Measurements from ENCODE around the gene CLDN1. TPM values are rescaled to one million over a fixed set of nuclear protein-coding genes. Genes with fewer than 3 reads are reported as not detected.

CLDN1 gene
- total and polyA plus RNA-seq, 2 of the 13 experiments (the other 11 are each of a cell fraction or from before 2014, with no cell fraction given): 42.7 to 51.6 TPM

DNA sequence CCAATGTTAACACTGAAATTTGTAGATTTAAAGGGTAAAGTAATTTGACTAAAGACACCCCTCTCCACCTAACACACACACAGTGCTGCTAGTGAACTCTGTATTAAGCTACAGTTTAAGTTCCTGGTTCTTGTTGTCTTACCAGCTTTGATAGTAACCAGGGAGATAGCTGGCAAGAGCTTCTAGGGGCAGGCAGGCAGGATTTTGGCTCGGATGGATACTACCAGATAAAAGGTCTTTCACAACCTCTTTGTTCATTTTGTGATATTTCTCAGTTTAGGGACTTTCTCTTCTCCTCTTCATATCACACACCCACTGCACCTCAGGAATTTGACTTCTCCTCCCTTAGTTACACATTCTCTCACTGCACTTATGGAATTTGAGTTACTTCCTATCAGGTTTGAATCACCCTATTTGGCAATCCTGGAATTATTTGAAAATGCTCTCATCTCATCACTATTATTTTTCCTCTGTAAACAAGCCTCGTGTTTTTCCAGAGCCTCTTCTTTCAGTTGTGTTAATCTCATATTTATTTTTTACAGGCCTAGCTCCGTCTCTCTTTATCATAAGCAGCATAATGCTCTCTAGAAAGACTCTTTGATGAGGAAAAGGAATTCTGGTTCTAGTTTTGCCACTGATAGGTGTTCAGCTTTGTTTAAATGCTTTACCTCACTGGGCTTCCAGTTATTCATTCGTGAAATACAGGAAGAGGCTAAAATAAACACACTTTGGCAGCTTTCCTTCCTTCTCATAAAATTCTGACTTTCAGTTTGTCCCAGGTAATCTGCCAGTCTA, 23.0 kb upstream of the CLDN1 start (continued):
- no peak for TF ChIP-seq PAX8 (CRISPR knock-in tag; IDR thresholded peaks at IDR 0.05; ENCODE audit: borderline replicate concordance)
- TF ChIP-seq, protein P1, sequence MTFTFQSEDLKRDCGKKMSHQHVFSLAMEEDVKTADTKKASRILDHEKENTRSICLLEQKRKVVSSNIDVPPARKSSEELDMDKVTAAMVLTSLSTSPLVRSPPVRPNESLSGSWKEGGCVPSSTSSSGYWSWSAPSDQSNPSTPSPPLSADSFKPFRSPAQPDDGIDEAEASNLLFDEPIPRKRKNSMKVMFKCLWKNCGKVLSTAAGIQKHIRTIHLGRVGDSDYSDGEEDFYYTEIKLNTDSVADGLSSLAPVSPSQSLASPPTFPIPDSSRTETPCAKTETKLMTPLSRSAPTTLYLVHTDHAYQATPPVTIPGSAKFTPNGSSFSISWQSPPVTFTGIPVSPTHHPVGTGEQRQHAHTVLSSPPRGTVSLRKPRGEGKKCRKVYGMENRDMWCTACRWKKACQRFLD (CRISPR knock-in tag; IDR thresholded peaks at IDR 0.05; ENCODE audit: borderline replicate concordance): no peak
- TF ChIP-seq, protein P2, sequence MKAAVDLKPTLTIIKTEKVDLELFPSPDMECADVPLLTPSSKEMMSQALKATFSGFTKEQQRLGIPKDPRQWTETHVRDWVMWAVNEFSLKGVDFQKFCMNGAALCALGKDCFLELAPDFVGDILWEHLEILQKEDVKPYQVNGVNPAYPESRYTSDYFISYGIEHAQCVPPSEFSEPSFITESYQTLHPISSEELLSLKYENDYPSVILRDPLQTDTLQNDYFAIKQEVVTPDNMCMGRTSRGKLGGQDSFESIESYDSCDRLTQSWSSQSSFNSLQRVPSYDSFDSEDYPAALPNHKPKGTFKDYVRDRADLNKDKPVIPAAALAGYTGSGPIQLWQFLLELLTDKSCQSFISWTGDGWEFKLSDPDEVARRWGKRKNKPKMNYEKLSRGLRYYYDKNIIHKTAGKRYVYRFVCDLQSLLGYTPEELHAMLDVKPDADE (CRISPR knock-in tag; IDR thresholded peaks at IDR 0.05): no peak
- no peak for TF ChIP-seq ARNT2 (CRISPR knock-in tag; IDR thresholded peaks at IDR 0.05; ENCODE audit: low read depth)
- TF ChIP-seq, protein P3, sequence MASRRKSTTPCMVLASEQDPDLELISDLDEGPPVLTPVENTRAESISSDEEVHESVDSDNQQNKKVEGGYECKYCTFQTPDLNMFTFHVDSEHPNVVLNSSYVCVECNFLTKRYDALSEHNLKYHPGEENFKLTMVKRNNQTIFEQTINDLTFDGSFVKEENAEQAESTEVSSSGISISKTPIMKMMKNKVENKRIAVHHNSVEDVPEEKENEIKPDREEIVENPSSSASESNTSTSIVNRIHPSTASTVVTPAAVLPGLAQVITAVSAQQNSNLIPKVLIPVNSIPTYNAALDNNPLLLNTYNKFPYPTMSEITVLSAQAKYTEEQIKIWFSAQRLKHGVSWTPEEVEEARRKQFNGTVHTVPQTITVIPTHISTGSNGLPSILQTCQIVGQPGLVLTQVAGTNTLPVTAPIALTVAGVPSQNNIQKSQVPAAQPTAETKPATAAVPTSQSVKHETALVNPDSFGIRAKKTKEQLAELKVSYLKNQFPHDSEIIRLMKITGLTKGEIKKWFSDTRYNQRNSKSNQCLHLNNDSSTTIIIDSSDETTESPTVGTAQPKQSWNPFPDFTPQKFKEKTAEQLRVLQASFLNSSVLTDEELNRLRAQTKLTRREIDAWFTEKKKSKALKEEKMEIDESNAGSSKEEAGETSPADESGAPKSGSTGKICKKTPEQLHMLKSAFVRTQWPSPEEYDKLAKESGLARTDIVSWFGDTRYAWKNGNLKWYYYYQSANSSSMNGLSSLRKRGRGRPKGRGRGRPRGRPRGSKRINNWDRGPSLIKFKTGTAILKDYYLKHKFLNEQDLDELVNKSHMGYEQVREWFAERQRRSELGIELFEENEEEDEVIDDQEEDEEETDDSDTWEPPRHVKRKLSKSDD (CRISPR knock-in tag; IDR thresholded peaks at IDR 0.05; ENCODE audit: low read depth): no peak
- TF ChIP-seq, protein P4, sequence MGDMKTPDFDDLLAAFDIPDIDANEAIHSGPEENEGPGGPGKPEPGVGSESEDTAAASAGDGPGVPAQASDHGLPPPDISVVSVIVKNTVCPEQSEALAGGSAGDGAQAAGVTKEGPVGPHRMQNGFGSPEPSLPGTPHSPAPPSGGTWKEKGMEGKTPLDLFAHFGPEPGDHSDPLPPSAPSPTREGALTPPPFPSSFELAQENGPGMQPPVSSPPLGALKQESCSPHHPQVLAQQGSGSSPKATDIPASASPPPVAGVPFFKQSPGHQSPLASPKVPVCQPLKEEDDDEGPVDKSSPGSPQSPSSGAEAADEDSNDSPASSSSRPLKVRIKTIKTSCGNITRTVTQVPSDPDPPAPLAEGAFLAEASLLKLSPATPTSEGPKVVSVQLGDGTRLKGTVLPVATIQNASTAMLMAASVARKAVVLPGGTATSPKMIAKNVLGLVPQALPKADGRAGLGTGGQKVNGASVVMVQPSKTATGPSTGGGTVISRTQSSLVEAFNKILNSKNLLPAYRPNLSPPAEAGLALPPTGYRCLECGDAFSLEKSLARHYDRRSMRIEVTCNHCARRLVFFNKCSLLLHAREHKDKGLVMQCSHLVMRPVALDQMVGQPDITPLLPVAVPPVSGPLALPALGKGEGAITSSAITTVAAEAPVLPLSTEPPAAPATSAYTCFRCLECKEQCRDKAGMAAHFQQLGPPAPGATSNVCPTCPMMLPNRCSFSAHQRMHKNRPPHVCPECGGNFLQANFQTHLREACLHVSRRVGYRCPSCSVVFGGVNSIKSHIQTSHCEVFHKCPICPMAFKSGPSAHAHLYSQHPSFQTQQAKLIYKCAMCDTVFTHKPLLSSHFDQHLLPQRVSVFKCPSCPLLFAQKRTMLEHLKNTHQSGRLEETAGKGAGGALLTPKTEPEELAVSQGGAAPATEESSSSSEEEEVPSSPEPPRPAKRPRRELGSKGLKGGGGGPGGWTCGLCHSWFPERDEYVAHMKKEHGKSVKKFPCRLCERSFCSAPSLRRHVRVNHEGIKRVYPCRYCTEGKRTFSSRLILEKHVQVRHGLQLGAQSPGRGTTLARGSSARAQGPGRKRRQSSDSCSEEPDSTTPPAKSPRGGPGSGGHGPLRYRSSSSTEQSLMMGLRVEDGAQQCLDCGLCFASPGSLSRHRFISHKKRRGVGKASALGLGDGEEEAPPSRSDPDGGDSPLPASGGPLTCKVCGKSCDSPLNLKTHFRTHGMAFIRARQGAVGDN (CRISPR knock-in tag; IDR thresholded peaks at IDR 0.05): no peak
- TF ChIP-seq ATRX (CRISPR knock-in tag; IDR thresholded peaks at IDR 0.05; ENCODE audit: borderline replicate concordance): no peak
- TF ChIP-seq ZNF496 (CRISPR knock-in tag; IDR thresholded peaks at IDR 0.05; ENCODE audit: insufficient replicate concordance): no peak
- TF ChIP-seq ZNF34 (CRISPR knock-in tag; IDR thresholded peaks at IDR 0.05; ENCODE audit: borderline replicate concordance): no peak
- no peak for TF ChIP-seq PAF1 (CRISPR knock-in tag; IDR thresholded peaks at IDR 0.05)
- TF ChIP-seq, protein P5, sequence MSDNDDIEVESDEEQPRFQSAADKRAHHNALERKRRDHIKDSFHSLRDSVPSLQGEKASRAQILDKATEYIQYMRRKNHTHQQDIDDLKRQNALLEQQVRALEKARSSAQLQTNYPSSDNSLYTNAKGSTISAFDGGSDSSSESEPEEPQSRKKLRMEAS (IDR thresholded peaks at IDR 0.05): no peak
- TF ChIP-seq, protein P6, sequence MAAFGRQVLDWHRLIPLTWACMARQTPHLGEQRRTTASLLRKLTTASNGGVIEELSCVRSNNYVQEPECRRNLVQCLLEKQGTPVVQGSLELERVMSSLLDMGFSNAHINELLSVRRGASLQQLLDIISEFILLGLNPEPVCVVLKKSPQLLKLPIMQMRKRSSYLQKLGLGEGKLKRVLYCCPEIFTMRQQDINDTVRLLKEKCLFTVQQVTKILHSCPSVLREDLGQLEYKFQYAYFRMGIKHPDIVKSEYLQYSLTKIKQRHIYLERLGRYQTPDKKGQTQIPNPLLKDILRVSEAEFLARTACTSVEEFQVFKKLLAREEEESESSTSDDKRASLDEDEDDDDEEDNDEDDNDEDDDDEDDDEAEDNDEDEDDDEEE (CRISPR knock-in tag; IDR thresholded peaks at IDR 0.05): no peak
- TF ChIP-seq ZNF460 (CRISPR knock-in tag; IDR thresholded peaks at IDR 0.05; ENCODE audit: borderline replicate concordance): no peak
- TF ChIP-seq, protein P7, sequence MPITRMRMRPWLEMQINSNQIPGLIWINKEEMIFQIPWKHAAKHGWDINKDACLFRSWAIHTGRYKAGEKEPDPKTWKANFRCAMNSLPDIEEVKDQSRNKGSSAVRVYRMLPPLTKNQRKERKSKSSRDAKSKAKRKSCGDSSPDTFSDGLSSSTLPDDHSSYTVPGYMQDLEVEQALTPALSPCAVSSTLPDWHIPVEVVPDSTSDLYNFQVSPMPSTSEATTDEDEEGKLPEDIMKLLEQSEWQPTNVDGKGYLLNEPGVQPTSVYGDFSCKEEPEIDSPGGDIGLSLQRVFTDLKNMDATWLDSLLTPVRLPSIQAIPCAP (CRISPR knock-in tag; IDR thresholded peaks at IDR 0.05; ENCODE audit: low read depth): no peak
- TF ChIP-seq IKZF4 (CRISPR knock-in tag; IDR thresholded peaks at IDR 0.05; ENCODE audit: borderline replicate concordance, low read depth, not compliant biosample characterization): no peak
- no peak for TF ChIP-seq HMGA1 (CRISPR knock-in tag; conservative IDR thresholded peaks at IDR 0.05)
